ENCODE data around the gene RALGAPB. TPM values are rescaled to one million over a fixed set of nuclear protein-coding genes. Genes with fewer than 3 reads are reported as not detected.

RALGAPB gene
- polyA plus RNA-seq, 1 donor: 50.6 TPM

DNA sequence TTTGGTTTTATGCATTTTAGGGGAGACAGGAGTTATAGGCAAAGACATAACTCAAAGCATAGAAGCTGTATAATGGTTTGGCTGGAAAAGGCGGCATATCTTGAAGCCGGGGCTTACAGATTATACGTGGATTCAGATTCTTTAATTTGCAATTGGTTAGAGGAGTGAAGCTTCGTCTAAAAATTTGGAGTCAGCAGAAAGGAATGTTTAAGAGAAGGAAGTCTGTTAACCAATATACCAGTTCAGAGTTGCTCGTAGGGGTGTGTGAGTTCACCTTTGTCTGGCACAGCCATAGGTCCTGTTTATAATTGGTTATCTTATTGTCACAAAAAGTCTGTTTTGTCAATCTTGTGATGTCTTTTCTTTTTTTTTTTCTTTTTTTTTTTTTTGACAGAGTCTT is 137.9 kb downstream of the RALGAPB start:
- DNase-seq: no peak

DNA sequence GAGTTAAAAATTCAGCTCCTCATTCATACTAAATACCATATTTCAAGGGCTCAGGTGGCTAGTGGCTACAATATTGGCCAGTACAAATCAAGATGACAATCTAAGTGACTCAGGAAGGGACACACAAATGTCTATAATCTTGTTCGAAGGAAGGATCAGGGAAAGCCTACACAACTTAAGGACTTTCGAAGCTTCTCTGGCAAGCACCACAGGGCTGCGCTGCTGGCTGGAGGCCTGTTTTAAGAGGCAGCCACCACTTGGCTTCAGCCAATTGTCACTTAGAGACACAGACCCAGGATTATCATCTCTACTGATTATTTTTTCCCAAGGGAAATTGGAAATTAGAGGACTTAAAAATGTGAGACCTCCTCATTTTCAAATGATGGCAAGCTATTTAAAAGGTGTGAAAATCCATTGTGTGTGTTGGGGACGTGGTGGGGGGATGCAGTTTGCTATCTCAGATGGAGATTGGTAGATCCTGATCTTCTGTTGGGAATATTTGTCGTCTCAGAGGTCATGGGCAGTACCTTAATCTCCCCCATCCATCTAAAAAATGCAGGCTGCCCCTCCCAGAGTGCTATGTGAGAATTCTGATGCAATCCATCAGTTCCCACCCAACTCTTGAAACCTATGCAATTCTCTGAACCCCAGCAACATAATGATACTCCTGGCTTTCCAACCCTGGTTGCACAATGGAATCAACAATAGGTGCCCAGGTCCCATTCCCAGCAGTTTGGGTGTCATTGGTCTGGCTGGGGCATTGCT is 140.3 kb downstream of the RALGAPB start:
- no peak for DNase-seq

GRCh38 chr20:38615283-38615682 is 142.6 kb downstream of the RALGAPB start:
- no peak for DNase-seq

DNA sequence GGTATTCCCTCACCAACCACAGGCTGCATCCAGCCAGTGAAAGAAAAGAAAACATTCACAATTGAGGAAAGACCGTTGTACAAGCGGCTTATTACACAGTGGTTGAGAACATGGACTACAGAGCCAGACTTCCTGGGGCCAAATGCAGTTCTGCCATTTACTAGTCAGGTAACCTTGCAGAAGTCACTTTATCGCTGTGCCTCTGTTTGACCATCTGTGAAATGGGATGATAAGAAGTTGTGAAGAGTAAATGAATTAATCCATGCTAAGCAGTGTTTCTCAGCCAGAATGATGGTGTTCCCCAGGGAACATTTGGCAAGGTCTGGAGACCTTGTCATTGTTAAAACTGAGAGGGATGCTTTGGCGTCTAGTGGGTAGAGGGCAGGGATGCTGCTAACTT is 143.8 kb downstream of the RALGAPB start:
- DNase-seq: no peak

DNA sequence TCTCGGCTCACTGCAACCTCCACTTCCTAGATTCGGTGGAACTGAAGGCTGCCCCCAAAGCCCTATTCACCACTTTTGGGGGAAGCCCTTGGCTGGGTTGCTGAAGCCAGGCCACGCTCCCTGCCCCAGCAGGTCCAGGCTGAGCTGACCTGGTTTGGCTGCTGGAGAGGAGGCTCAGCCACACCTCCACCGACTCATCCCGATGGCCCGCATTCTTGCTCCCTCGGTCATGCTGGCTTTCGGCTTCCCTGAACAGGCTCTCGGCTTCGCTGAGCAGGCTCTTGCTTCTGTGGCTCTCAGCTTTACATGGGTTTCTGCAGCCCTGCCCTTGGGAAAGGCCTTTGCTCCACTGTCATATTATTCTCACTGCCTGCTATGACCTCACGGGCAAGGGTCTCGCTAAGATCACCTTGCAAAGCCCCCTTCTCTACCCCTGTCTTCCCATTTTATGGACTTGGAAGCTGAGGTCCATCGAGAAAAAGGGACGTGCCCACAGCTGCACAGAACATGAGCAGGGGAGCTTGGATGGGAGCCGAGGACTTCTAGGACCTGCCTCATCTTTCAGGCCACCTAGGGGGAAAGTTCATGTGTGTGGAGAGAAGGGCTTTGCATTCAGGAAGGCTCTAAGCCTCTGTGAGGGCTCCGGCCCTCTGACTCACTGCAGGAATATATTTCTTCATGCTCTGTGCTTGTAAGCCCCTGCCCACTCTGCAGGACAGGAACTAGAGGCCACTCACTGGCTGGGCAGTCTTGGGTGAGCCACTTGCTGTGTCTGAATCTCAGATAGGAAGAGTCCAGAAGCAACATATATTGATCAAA is 144.6 kb downstream of the RALGAPB start:
- no peak for DNase-seq

GRCh38 chr20:38617830-38618196 is 145.2 kb downstream of the RALGAPB start:
- no peak for DNase-seq

DNA sequence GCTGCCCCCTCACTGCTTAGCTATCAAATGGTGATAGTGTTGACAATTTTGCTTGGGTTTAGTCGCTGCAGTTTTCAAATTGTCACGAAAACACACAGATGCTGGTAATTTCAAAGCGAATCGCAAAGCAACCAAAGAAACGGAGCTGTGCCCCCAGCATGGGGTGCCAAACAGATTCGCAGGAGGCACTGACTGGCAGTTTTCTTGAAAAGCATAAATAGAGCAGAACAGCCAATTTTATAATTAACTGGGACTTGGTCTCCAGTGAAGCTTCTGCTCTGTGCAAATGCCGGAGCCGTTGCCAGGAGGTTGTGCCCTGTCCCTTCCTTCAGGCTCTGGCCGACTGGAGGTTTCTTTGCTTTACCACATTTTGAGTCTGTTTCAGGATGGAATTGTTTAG is 147.8 kb downstream of the RALGAPB start:
- no peak for DNase-seq

- no peak for DNase-seq
These were observed 150.4 kb downstream of the RALGAPB start for GRCh38 chr20:38623061-38623460.

GRCh38 chr20:38624084-38624483 is 151.4 kb downstream of the RALGAPB start:
- no peak for DNase-seq

GRCh38 chr20:38625896-38626295 is 153.3 kb downstream of the RALGAPB start:
- no peak for DNase-seq

DNA sequence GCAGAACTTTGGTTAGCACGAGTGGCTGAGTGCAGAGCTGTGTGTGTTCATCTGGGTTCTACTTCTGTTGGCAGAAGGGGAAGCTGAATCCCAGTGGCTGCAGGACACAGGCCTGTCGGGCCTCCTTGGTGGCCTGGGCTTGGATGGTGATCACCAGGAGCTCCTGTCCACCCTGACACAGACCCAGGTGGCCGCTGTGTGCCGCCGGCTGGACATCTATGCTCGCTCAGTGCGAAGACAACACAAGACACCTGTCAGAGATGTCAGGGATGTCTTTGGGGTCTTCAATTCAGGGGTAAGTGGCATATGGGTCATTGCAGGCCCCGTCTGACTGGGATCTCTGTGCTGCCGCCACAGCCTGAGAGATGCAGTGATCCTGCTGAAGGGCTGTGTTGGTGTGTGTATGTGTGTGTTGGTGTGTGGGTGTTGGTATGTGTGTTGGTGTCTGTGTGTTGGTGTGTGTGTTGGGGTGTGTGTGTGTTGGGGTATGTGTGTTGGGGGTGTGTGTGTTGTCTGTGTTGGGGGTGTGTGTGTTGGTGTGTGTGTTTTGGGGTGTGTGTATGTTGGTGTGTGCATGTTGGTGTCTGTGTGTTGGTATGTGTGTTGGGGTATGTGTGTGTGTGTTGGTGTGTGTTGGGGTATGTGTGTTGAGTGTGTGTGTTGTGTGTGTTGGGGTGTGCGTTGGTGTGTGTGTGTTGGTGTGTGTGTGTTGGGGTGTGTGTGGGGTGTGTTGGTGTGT is 154.4 kb downstream of the RALGAPB start:
- no peak for DNase-seq

Other genes starting within 250 kb of the RALGAPB start
- 2.1 TPM for gene KIAA1755, start 212.1 kb upstream of the RALGAPB start, polyA plus RNA-seq (ENCODE audit: insufficient read length)
- gene BPI, start 168.7 kb upstream of the RALGAPB start, polyA plus RNA-seq (ENCODE audit: insufficient read length): 0.32 TPM
- gene LBP, start 126.4 kb upstream of the RALGAPB start, polyA plus RNA-seq (ENCODE audit: insufficient read length): 0.10 TPM
- 43.1 TPM for gene SNHG17, start 37.5 kb upstream of the RALGAPB start, polyA plus RNA-seq (ENCODE audit: insufficient read length)
- gene ADIG, start 108.4 kb downstream of the RALGAPB start, polyA plus RNA-seq (ENCODE audit: insufficient read length): not detected
- 1.2 TPM for gene ARHGAP40, start 129.0 kb downstream of the RALGAPB start, polyA plus RNA-seq (ENCODE audit: insufficient read length)